Mesothelial cell of epicardium (in vitro differentiated cells): ENCODE measurements around the gene ZNG1A. TPM values are rescaled to one million over a fixed set of nuclear protein-coding genes. Genes with fewer than 3 reads are reported as not detected.
"Not testable (repeated sequence)": the region's sequence is repeated elsewhere in the genome, so short reads cannot be mapped to it uniquely, and the experiment has no call there.

Experiments used
- DNase-seq, 2 experiments: peaks; one replicate each; pipeline ENCODE4 v3.0.0; 2021; ENCODE audit warnings: low spot score in 2 of 2; ENCODE audit not compliant: unreplicated experiment in 2 of 2
- H3K27ac Mint-ChIP-seq: 2 replicates; pipeline ENCODE4 v1.8.0; 2021; ENCODE audit warnings: mixed read lengths
- H3K27me3 Mint-ChIP-seq: 2 replicates; pipeline ENCODE4 v1.8.0; 2021; ENCODE audit warnings: low read depth, mixed read lengths
- H3K36me3 Mint-ChIP-seq: 2 replicates; pipeline ENCODE4 v1.8.0; 2021; ENCODE audit warnings: mixed read lengths
- H3K4me1 Mint-ChIP-seq: 2 replicates; pipeline ENCODE4 v1.8.0; 2021; ENCODE audit warnings: mixed read lengths
- H3K4me3 Mint-ChIP-seq: 2 replicates; pipeline ENCODE4 v1.8.0; 2021; ENCODE audit warnings: mild to moderate bottlenecking, moderate library complexity, mixed read lengths
- H3K9me3 Mint-ChIP-seq: 2 replicates; pipeline ENCODE4 v1.8.0; 2021; ENCODE audit warnings: mixed read lengths
- CTCF ChIP-seq: fragments of 200-600 bp; sonication (generic); IDR thresholded peaks from one replicate; pipeline ENCODE4 v1.5.0; 2021; ENCODE audit warnings: antibody characterized with exemption; ENCODE audit not compliant: unreplicated experiment
- total RNA-seq: library from RNA; stranded (reverse); gene quantifications from 3 replicates; pipeline ENCODE4 v1.2.1, GENCODE V29; 2021

ZNG1A gene
- total RNA-seq, 1 donor from 2014 or later: 37.4 TPM

DNA sequence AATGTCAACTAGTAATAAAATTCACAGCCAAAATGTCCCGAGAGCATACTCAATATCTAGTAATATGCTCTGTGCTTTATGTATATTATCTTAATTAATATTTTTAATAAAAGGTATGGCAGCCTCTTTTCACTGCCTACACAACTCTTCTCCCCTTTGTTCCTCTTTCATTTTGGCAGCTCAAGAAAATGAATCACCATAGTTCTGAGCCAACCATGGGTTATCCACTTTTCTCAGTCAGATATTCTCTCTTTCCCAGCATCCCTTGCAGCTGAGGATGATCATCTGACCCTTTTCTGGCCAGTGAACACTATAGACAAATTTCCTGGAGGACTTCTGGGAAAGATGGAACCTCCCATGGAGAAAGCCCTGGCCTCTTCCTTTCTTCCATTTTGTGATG is 27.6 kb upstream of the ZNG1A start:
- Mint-ChIP-seq H3K4me1 (no peaks in the 10 kb centered on the region), H3K27me3 (peaks cover 10% of the 10 kb centered on the region), H3K27ac (no peak overlapping the region), H3K9me3 (no peaks in the 10 kb centered on the region), H3K4me3 (no peak overlapping the region), H3K36me3 (no peaks in the 10 kb centered on the region)
- no peak for TF ChIP-seq CTCF
- no peak for DNase-seq

- not testable (repeated sequence) for H3K27ac Mint-ChIP-seq, H3K4me3 Mint-ChIP-seq, H3K36me3 Mint-ChIP-seq, H3K4me1 Mint-ChIP-seq, H3K9me3 Mint-ChIP-seq, DNase-seq, H3K27me3 Mint-ChIP-seq
Measured at GRCh38 chr9:199601-200000, 20.7 kb upstream of the ZNG1A start.

GRCh38 chr9:178140-178825 is 573 bp downstream of the ZNG1A start:
- DNase-seq, H3K27me3 Mint-ChIP-seq, H3K4me1 Mint-ChIP-seq, H3K9me3 Mint-ChIP-seq, H3K36me3 Mint-ChIP-seq: not testable (repeated sequence)
- H3K27ac Mint-ChIP-seq: peak overlapping the region; percentile 84
- H3K4me3 Mint-ChIP-seq: peak overlapping the region; percentile 70

- not testable (repeated sequence) for H3K9me3 Mint-ChIP-seq, H3K27me3 Mint-ChIP-seq, H3K4me3 Mint-ChIP-seq, H3K4me1 Mint-ChIP-seq, H3K27ac Mint-ChIP-seq, DNase-seq, H3K36me3 Mint-ChIP-seq
Measured at GRCh38 chr9:169757-170156, 9.1 kb downstream of the ZNG1A start.

- H3K9me3 Mint-ChIP-seq, H3K4me1 Mint-ChIP-seq, H3K27me3 Mint-ChIP-seq, H3K36me3 Mint-ChIP-seq, DNase-seq, H3K4me3 Mint-ChIP-seq, H3K27ac Mint-ChIP-seq: not testable (repeated sequence)
Measured at GRCh38 chr9:159871-160270, 19.0 kb downstream of the ZNG1A start.

DNA sequence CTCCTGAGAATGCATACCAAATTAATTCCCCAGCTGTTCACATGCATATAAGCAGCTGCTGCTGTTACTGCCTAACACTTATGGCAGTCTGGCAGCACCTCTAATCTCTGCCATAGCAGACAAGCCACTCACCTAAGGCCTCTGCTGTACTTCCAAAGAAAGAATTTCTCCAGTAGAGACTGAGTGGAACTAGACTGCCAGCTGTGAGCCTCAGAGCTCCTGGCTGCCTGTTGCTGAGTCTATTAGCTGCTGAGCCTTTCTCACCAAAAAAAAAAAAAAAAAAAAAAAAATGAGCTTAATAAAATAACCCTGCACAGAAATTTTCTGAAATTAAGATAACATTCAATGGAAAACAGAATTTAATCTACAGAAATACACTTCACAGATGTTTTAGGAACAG is 27.7 kb downstream of the ZNG1A start:
- not testable (repeated sequence) for H3K36me3 Mint-ChIP-seq, H3K27me3 Mint-ChIP-seq, H3K4me1 Mint-ChIP-seq, H3K9me3 Mint-ChIP-seq, H3K27ac Mint-ChIP-seq, H3K4me3 Mint-ChIP-seq, DNase-seq

DNA sequence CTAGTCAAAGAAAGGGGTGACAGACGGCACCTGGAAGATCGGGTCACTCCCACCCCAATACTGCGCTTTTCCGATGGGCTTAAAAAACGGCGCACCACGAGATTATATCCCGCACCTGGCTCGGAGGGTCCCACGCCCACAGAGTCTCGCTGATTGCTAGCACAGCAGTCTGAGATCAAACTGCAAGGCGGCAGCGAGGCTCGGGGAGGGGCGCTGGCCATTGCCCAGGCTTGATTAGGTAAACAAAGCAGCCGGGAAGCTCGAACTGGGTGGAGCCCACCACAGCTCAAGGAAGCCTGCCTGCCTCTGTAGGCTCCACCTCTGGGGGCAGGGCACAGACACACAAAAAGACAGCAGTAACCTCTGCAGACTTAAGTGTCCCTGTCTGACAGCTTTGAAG is 39.0 kb downstream of the ZNG1A start:
- H3K4me1 Mint-ChIP-seq: not testable (repeated sequence)

DNA sequence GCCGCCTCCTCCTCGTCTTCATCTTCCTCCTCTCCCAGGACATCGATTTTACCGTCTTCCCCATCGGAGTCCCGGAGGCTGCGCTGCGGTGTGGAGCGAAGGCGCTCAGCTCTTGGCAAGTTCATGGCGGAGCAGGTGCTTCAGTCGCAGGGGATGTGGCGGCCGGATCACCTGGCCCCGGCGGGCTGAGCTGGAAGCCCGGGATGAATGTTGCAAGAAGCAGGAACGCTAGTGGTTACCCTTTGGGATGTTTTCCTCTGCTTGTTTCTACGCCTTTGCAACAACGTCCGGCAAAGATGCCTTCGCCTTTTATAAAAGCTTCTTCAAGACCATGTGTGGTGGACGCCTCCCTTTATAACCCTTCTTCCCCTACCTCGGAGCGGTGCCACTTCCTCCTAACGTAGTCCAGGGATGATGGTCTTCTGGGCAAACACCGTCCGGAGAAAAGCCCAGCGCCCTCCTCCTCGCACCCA is 60.8 kb downstream of the ZNG1A start, which contains the start of gene FOXD4:
TSS of gene FOXD4 (minus strand) at position 423 of the 473 bp plus-strand sequence. CDS start at position 125, 298 bp downstream.
- Mint-ChIP-seq H3K27me3 (peaks cover 52% of the 10 kb centered on the region), H3K4me3 (peak within 1 kb of the TSS; percentile 54), H3K4me1 (peaks cover 13% of the 10 kb centered on the region)
- H3K27ac Mint-ChIP-seq, H3K9me3 Mint-ChIP-seq, H3K36me3 Mint-ChIP-seq, DNase-seq: not testable (repeated sequence)

More for the DNA sequence above, 39.0 kb downstream of the ZNG1A start:
- H3K36me3 Mint-ChIP-seq, H3K27me3 Mint-ChIP-seq, H3K27ac Mint-ChIP-seq, H3K4me3 Mint-ChIP-seq, DNase-seq, H3K9me3 Mint-ChIP-seq: not testable (repeated sequence)

DNA sequence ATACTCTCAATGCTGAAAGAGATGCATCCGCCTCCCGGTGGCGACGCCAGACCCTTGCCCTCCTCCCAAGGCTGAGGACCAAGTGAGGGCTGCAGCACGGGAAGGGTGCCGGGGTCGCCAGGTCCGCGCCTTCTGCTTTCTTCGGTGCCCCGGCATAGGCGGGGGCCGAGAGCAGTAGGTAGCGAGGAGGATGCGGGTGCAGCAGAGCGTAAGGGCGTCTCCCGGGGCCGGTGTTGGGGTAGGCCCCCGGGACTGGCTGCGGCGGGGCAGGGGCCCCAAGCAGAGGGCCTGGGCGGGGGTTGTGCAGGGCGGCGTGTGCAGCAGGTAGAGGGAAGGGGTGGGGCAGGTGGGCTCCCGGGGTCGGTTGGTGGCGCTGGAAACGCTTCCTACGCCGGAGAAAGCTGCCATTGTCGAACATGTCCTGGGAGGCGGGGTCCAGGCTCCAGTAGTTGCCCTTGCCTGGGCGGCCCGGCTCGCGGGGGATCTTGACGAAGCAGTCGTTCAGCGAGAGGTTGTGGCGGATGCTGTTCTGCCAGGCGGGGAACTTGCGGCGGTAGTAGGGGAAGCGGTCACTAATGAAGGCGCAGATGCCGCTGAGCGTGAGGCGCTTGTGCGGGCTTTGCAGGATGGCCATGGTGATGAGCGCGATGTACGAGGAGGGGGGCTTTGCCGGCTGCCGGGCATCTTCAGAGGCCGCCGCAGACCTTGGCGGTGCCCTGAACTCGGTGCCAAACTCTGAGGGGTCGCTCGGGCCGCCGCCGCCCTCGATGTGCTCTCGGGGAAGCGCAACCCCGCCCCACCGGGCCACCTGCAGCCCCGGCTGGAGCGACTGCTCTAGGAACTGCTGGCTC is 61.5 kb downstream of the ZNG1A start:
- not testable (repeated sequence) for DNase-seq, H3K9me3 Mint-ChIP-seq, H3K36me3 Mint-ChIP-seq, H3K27ac Mint-ChIP-seq
- Mint-ChIP-seq H3K4me3 (peak overlapping the region; percentile 43), H3K27me3 (peaks cover 59% of the 10 kb centered on the region), H3K4me1 (peaks cover 13% of the 10 kb centered on the region)

DNA sequence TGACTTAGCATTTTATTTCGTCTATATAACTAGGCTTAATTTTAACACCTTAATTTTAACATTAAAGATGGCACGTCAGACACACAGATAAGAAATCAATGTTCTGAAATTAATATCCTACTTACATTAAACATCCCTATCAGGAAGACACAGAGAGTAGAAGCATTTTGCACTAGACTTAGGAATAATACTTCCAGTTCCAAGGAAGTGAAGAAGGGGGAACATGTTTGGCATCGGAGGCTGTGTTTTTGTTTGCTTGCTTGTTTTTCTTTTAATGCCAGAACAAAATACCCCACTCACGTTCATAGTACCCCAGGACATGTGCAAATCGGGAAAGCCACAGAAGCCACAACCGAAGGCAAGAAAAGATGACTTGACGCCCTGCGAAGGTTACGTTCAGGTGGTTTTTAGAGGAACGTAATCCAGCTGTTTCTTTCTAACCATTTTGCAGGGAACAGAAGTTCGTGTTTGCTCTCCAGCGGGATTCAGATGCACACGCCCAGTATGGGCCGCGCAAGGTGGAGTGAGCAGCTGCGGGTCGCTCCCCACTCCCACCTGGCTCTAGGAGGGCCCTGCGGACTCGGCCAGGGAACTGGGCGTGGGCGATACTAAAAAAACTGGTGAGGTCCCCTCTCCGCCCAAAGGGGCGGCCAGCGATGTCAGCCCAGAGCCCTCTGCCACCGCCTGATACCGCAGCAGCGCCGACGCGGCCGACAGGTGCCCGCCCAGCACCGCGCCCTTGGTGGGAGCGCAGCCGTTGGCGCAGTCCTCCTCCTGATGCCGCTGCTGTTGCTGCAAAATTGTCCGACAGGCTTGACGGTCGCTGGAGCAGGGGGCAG is 62.4 kb downstream of the ZNG1A start:
- H3K9me3 Mint-ChIP-seq, H3K27ac Mint-ChIP-seq, H3K36me3 Mint-ChIP-seq, DNase-seq, H3K4me3 Mint-ChIP-seq: not testable (repeated sequence)
- peaks cover 67% of the 10 kb centered on the region for H3K27me3 Mint-ChIP-seq
- peaks cover 13% of the 10 kb centered on the region for H3K4me1 Mint-ChIP-seq

GRCh38 chr9:115118-115451 is 63.8 kb downstream of the ZNG1A start:
- not testable (repeated sequence) for H3K36me3 Mint-ChIP-seq, DNase-seq, H3K27ac Mint-ChIP-seq, H3K9me3 Mint-ChIP-seq
- Mint-ChIP-seq H3K27me3 (peaks cover 68% of the 10 kb centered on the region), H3K4me1 (peaks cover 13% of the 10 kb centered on the region), H3K4me3 (peak overlapping the region; percentile 23)

GRCh38 chr9:114267-115117 is 64.4 kb downstream of the ZNG1A start:
- H3K9me3 Mint-ChIP-seq, H3K36me3 Mint-ChIP-seq, H3K27ac Mint-ChIP-seq: not testable (repeated sequence)
- DNase-seq: peak in 1 of 2 experiments; percentile 46
- H3K4me3 Mint-ChIP-seq: peak overlapping the region; percentile 58
- peaks cover 73% of the 10 kb centered on the region for H3K27me3 Mint-ChIP-seq
- peaks cover 13% of the 10 kb centered on the region for H3K4me1 Mint-ChIP-seq
